Heart left ventricle (tissue), 16 donors: ENCODE measurements around the gene PHACTR1. TPM values are rescaled to one million over a fixed set of nuclear protein-coding genes. Genes with fewer than 3 reads are reported as not detected.

ENCODE experiments used
- ATAC-seq, 4 donors: fragments of 200-7000 bp; cut with Tn5 transposase; one replicate each; pipeline ENCODE4 v1.9.1; 2020 to 2022; ENCODE audit warnings: moderate library complexity in 4 of 4, mild to moderate bottlenecking in 3 of 4, moderate number of reproducible peaks in 1 of 4
- DNase-seq, 5 donors: peaks; one replicate each; pipeline ENCODE4 v3.0.0-alpha.2; 2020
- H3K27ac ChIP-seq, 12 donors: fragments of 200-600 bp; sonication (generic) in 4 of 12; one replicate each; pipeline versions ENCODE4 v1.5.0 to v1.8.0; 2016 to 2022; ENCODE audit warnings: mild to moderate bottlenecking in 2 of 12
- H3K27me3 ChIP-seq, 9 donors: fragments of 200-600 bp; sonication (generic) in 2 of 9; one replicate each; pipeline versions ENCODE4 v1.5.1 to v1.8.0; 2016 to 2022; ENCODE audit warnings: mild to moderate bottlenecking in 3 of 9
- H3K36me3 ChIP-seq, 9 donors: fragments of 200-600 bp; sonication (generic) in 2 of 9; one replicate each; pipeline versions ENCODE4 v1.5.0 to v1.8.0; 2018 to 2022; ENCODE audit warnings: mild to moderate bottlenecking in 2 of 9
- H3K4me1 ChIP-seq, 12 donors: fragments of 200-600 bp; sonication (generic) in 4 of 12; one replicate each; pipeline versions ENCODE4 v1.5.0 to v1.8.0; 2016 to 2022; ENCODE audit warnings: mild to moderate bottlenecking in 3 of 12
- H3K4me3 ChIP-seq, 12 donors: fragments of 200-600 bp; sonication (generic) in 4 of 12; one replicate each; pipeline versions ENCODE4 v1.5.0 to v1.8.0; 2017 to 2022; ENCODE audit warnings: mild to moderate bottlenecking in 9 of 12, moderate library complexity in 4 of 12
- H3K9me3 ChIP-seq, 12 donors: fragments of 200-600 bp; sonication (generic) in 4 of 12; one replicate each; pipeline versions ENCODE4 v1.5.0 to v1.8.0; 2016 to 2022; ENCODE audit warnings: mild to moderate bottlenecking in 1 of 12
- POLR2A ChIP-seq, 2 donors: fragments of 450-650 bp; IDR thresholded peaks; one replicate each; pipeline ENCODE4 v1.6.1; 2017; ENCODE audit warnings: antibody characterized with exemption in 2 of 2, mild to moderate bottlenecking in 2 of 2, moderate library complexity in 2 of 2
- whole genome bisulfite sequencing, 4 donors: extraction: QIAGEN DNeasy Blood & Tissue Kit in 2 of 4; methylation state at CpG; one replicate each; pipeline versions ENCODE4 v1.1.5 to v1.1.7; 2013 to 2018; 5-methylcytosine and 5-hydroxymethylcytosine counted together
- intact Hi-C, 10 donors: fragments of 100-400 bp; cut with DNase I; formaldehyde crosslinking; loops; one replicate each; pipeline versions ENCODE4 v1.11.1 to v1.14.2; 2022
- polyA plus RNA-seq, 2 donors: library from polyadenylated mRNA; stranded (reverse); fragments of 200-250 nt; gene quantifications; one replicate each; pipeline ENCODE4 v1.2.3, GENCODE V29; 2013
- total RNA-seq, 9 donors: library from RNA; depleted of rRNA in 2 of 9; stranded (reverse); fragments of >200 nt in 2 of 9; fragmentation: NEBNext Ultra II Directional in 3 of 9; extraction: Animal tissue kit (Norgen Biotek cat#: 25700) in 3 of 9; gene quantifications; one replicate each; pipeline versions ENCODE4 v1.1.0 to v1.2.4, GENCODE V29; 2016 to 2023
- TF ChIP-seq, protein P1 (sequence below), 12 donors: fragments of 200-600 bp; sonication (generic) in 4 of 12; IDR thresholded peaks; one replicate each; pipeline versions ENCODE4 v1.5.0 to v1.8.0; 2018 to 2022; ENCODE audit warnings: antibody characterized with exemption in 12 of 12, mild to moderate bottlenecking in 5 of 12
- donor health status: ischemic (EF 13 %, LVEDD 7.1; RV severe dilation, severe dysfunction).
- donor health status: healthy with polysubstance abuse.
- donor health status: DM: no; HTN: yes; CAD: no.
- donor health status: DM: no; HTN: no; CAD: no.
- donor health status: ischemic (EF 25% LVEDD 6.9; RV normal size, moderate dysfunction).
- donor health status: ischemic (EF 25% LVEDD 5.7; RV mildly dilated, moderate dysfunction).
- donor health status: healthy.
- donor health status: DM: yes; HTN: yes; CAD: no.
- donor health status: ischemic (EF 35%, LVEDD 5.7; RV mildly dilated, moderate dysfunction).
- donor health status: nonischemic (EF 11% LVEDD 7.7; RV severe dilation, severe dysfunction).
- donor health status: DM: yes; HTN: yes; CAD: no.
- donor health status: PGD.
- donor health status: ischemic (EF 29% LVEDD 5.4; RV normal size, mild dysfunction).
- donor health status: nonischemic (EF 23%, LVEDD 6.1; RV moderate dilation, normal function).

Gene PHACTR1
- total and polyA plus RNA-seq, 11 donors, result 21.2 to 238 (median 87.4) TPM

DNA sequence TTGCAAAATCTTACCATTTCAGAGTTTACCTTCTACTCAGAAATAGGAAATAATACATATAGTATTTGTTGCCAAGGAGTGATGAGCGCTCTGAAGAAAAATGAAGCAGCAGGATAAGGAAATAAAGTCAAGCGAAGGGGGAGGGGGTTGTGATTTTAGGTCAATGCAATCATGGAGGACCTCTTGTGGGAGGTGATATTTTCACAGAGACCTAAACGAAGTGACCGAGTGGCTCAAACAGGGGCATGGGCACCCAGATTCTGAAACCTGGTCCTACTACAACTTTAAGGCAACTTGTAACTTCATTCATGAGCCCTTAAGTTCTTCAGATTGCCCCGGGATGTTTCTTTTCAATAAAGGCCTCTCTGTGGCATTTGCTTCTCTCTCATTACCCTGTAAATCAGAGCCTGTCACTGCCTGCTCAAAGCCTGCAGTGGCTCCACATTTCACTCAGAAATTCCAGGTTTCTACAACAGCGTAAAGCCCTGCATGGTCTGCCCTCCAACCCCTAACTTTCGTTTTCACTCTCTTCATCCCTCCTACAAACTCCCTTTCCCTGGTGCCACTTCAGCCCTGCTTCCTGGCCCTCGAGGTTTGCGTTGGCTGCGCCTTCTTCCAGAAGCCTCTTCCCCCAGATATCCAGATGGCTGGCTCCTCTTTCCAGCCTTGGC, 449.1 kb downstream of the PHACTR1 start:
- TF ChIP-seq, protein P1, sequence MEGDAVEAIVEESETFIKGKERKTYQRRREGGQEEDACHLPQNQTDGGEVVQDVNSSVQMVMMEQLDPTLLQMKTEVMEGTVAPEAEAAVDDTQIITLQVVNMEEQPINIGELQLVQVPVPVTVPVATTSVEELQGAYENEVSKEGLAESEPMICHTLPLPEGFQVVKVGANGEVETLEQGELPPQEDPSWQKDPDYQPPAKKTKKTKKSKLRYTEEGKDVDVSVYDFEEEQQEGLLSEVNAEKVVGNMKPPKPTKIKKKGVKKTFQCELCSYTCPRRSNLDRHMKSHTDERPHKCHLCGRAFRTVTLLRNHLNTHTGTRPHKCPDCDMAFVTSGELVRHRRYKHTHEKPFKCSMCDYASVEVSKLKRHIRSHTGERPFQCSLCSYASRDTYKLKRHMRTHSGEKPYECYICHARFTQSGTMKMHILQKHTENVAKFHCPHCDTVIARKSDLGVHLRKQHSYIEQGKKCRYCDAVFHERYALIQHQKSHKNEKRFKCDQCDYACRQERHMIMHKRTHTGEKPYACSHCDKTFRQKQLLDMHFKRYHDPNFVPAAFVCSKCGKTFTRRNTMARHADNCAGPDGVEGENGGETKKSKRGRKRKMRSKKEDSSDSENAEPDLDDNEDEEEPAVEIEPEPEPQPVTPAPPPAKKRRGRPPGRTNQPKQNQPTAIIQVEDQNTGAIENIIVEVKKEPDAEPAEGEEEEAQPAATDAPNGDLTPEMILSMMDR (IDR thresholded peaks at IDR 0.05), result no peak
- no peak for TF ChIP-seq POLR2A (IDR thresholded peaks at IDR 0.05)
- DNase-seq, result no peak
- no peak overlapping the region for H3K4me3 ChIP-seq
- H3K36me3 ChIP-seq, result peaks cover 0 to 8% (median 0%) of the 10 kb centered on the region in 9 donors
- 78 to 85% (median 79%) methylated on average over 10 of the region's 10 CpGs for WGBS, 4 donors
- H3K27ac ChIP-seq, result no peak overlapping the region
- intact Hi-C loops, result no loop called here
- H3K27me3 ChIP-seq, result no peaks in the 10 kb centered on the region
- H3K9me3 ChIP-seq, result no peaks in the 10 kb centered on the region
- ATAC-seq, result no peak
- H3K4me1 ChIP-seq, result peaks cover 0 to 10% (median 0%) of the 10 kb centered on the region in 12 donors

DNA sequence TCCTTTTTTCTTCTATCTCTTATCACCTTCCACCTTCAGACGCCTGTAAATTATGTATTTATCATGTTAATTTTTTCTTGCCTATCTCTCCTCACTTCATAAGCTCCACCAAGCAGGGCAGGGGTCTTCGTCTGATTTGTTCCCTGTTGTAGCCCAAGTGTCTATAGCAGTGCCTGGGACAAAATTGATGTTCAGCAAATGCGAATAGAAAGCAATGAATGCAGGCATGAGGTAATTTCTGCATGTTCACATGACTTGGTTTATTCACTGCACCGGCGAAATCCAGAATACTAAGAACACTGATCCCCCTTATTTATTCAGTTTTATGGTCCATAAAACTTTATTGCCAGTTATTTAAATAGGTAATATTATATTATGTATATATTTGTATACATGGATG, 449.7 kb downstream of the PHACTR1 start:
- intact Hi-C loops, result no loop called here
- H3K27me3 ChIP-seq, result no peaks in the 10 kb centered on the region
- H3K36me3 ChIP-seq, result peaks cover 0 to 2% (median 0%) of the 10 kb centered on the region in 9 donors
- no peak overlapping the region for H3K4me3 ChIP-seq
- peaks cover 0 to 10% (median 0%) of the 10 kb centered on the region in 12 donors for H3K4me1 ChIP-seq
- no peak for DNase-seq
- ATAC-seq, result no peak
- H3K27ac ChIP-seq, result no peak overlapping the region
- 87 to 91% (median 90%) methylated on average over 5 of the region's 5 CpGs for WGBS, 4 donors
- no peaks in the 10 kb centered on the region for H3K9me3 ChIP-seq
- no peak for TF ChIP-seq POLR2A (IDR thresholded peaks at IDR 0.05)
- TF ChIP-seq, protein P1 (IDR thresholded peaks at IDR 0.05), result no peak

DNA sequence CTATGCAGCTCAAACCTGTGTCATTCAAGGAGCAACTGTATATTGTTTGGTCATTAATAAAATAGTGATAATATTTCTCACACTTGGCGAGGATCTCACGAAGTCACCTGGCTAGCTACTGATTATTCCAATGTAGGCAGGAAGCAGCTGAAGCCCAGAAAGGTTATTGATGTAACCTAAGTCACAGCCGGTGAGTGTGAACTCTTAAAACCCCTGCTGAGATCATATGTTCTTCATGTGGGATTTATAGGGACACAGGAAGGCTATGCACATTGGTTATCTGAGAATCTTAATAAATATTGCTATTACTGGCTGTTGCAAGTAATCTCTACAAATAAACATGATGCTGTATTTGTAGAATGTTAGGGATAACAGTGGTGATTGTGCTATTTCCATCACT, 450.3 kb downstream of the PHACTR1 start:
- Histone ChIP-seq H3K36me3 (no peaks in the 10 kb centered on the region), H3K4me1 (peaks cover 0 to 10% (median 0%) of the 10 kb centered on the region in 12 donors), H3K27me3 (no peaks in the 10 kb centered on the region), H3K4me3 (no peak overlapping the region), H3K9me3 (no peaks in the 10 kb centered on the region), H3K27ac (no peak overlapping the region)
- 67 to 72% (median 69%) methylated on average over 3 of the region's 3 CpGs for WGBS, 4 donors
- TF ChIP-seq, protein P1 (IDR thresholded peaks at IDR 0.05), result no peak
- no peak for TF ChIP-seq POLR2A (IDR thresholded peaks at IDR 0.05)
- intact Hi-C loops, result no loop called here
- DNase-seq (no peak), ATAC-seq (no peak)

DNA sequence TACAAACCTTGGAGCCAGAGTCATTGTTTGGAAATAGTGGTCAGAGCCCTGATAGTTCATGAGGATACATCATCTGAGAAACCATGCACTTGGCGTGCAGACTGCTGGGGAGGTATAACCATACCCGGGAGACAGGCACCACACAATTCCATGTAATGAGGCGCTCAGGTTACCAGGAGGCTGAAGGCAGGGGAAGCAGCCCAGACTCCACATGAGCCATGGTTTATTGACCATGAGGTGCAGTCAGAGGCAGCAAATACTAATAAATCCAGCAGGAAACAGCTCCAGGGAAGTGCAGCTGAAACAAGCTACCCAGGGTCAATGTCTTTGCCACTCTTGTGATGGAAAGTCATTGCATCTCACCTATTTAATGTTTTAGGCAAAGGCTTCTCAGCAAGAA, 455.7 kb downstream of the PHACTR1 start:
- WGBS, 4 donors, result 84 to 94% (median 89%) methylated on average over 3 of the region's 3 CpGs
- intact Hi-C loops, result no loop called here
- H3K36me3 ChIP-seq, result no peaks in the 10 kb centered on the region
- H3K4me1 ChIP-seq, result peaks cover 0 to 7% (median 0%) of the 10 kb centered on the region in 12 donors
- no peak overlapping the region for H3K27ac ChIP-seq
- DNase-seq, result no peak
- no peaks in the 10 kb centered on the region for H3K9me3 ChIP-seq
- no peak overlapping the region for H3K4me3 ChIP-seq
- TF ChIP-seq, protein P1 (IDR thresholded peaks at IDR 0.05), result no peak
- ATAC-seq, result no peak
- no peaks in the 10 kb centered on the region for H3K27me3 ChIP-seq
